H1 (cell line): ENCODE data around the gene PTPRE. TPM values are rescaled to one million over a fixed set of nuclear protein-coding genes. Genes with fewer than 3 reads are reported as not detected.
A peak's percentile ranks its signal among the peaks of the same experiment; 100 is the strongest.

Experiments used
- CTCF ChIA-PET: fragments of 300-600 bp; sonication (Branson Sonifier 250); formaldehyde crosslinking; loops from one replicate; lab custom pipeline; 2021; ENCODE audit not compliant: partially characterized antibody; lab: Charles Lee
- POLR2A ChIA-PET: fragments of 300-600 bp; sonication (Branson Sonifier 250); formaldehyde crosslinking; loops from one replicate; lab custom pipeline; 2021; ENCODE audit warnings: inconsistent platforms; ENCODE audit not compliant: partially characterized antibody; lab: Charles Lee
- DNase-seq, 2 experiments: peaks; one replicate each; pipeline versions ENCODE4 v3.0.0 to v3.0.0-alpha.2; 2010 to 2022; ENCODE audit warnings: low spot score in 2 of 2, low read depth in 1 of 2, mixed read lengths in 1 of 2
- FAIRE-seq: peaks from 2 replicates; lab custom pipeline; 2011; peaks lifted over from hg19 to GRCh38; lab: Jason Lieb, UNC
- H2AFZ ChIP-seq: 2 replicates; pipeline ENCODE4 v1.8.1; 2012; ENCODE audit warnings: low read length, inconsistent platforms
- H2AK5ac ChIP-seq: 2 replicates; pipeline ENCODE4 v1.6.1; 2013; ENCODE audit warnings: low read depth, low read length
- H2BK120ac ChIP-seq: replicated peaks from 2 replicates; pipeline ENCODE3; 2013; ENCODE audit warnings: low read depth, low read length, inconsistent platforms
- H2BK12ac ChIP-seq: 2 replicates; pipeline ENCODE4 v1.6.1; 2013; ENCODE audit warnings: low read depth, low read length
- H2BK15ac ChIP-seq: 2 replicates; pipeline ENCODE4 v1.6.1; 2013; ENCODE audit warnings: low read length
- H2BK20ac ChIP-seq: 2 replicates; pipeline ENCODE4 v1.6.1; 2013; ENCODE audit warnings: low read length
- H2BK5ac ChIP-seq: 2 replicates; pipeline ENCODE4 v1.6.1; 2013; ENCODE audit warnings: low read depth, low read length
- H3K14ac ChIP-seq: 2 replicates; pipeline ENCODE4 v1.6.1; 2013; ENCODE audit warnings: inconsistent platforms; ENCODE audit not compliant: insufficient read length
- H3K18ac ChIP-seq: 2 replicates; pipeline ENCODE4 v1.6.1; 2013; ENCODE audit warnings: low read length; ENCODE audit errors: extremely low read depth
- H3K23ac ChIP-seq: 2 replicates; pipeline ENCODE4 v1.6.1; 2013; ENCODE audit warnings: inconsistent platforms; ENCODE audit not compliant: insufficient read length
- H3K23me2 ChIP-seq: 2 replicates; pipeline ENCODE4 v1.6.1; 2013; ENCODE audit warnings: low read depth, low read length
- H3K27ac ChIP-seq: 2 replicates; pipeline ENCODE4 v1.6.1; 2011; ENCODE audit warnings: low read depth, low read length, inconsistent platforms
- H3K27me3 ChIP-seq, 4 experiments: replicated peaks in 1 of 4; 1 replicate in 1 of 4; 2 replicates in 3 of 4; pipeline versions ENCODE4 v1.6.1 to v1.8.1; 2011 to 2013; ENCODE audit warnings: low read length in 3 of 4, mild to moderate bottlenecking in 3 of 4, inconsistent platforms in 2 of 4, mixed read lengths in 2 of 4, moderate library complexity in 1 of 4; ENCODE audit not compliant: control insufficient read depth in 3 of 4, insufficient read depth in 3 of 4; ENCODE audit errors: extremely low read depth in 1 of 4
- H3K36me3 ChIP-seq, 4 experiments: 2 replicates each; pipeline versions ENCODE4 v1.6.1 to v1.8.1; 2011 to 2013; ENCODE audit warnings: mild to moderate bottlenecking in 4 of 4, low read length in 3 of 4, moderate library complexity in 2 of 4, control low read depth in 1 of 4, inconsistent platforms in 1 of 4; ENCODE audit not compliant: insufficient read depth in 4 of 4, control insufficient read depth in 2 of 4
- H3K4ac ChIP-seq: replicated peaks from 2 replicates; pipeline ENCODE3; 2013; ENCODE audit warnings: low read length, low read depth, mixed read lengths, inconsistent platforms; ENCODE audit not compliant: insufficient read length
- H3K4me1 ChIP-seq, 4 experiments: replicated peaks in 1 of 4; 1 replicate in 1 of 4; 2 replicates in 3 of 4; pipeline versions ENCODE4 v1.6.1 to v1.8.1; 2011 to 2013; ENCODE audit warnings: low read length in 3 of 4, inconsistent platforms in 2 of 4, mixed read lengths in 1 of 4; ENCODE audit not compliant: insufficient read depth in 4 of 4, control insufficient read depth in 3 of 4
- H3K4me2 ChIP-seq, 2 experiments: 2 replicates each; pipeline versions ENCODE4 v1.6.1 to v1.8.1; 2011 to 2013; ENCODE audit warnings: low read depth in 2 of 2, low read length in 2 of 2, control low read depth in 1 of 2, inconsistent platforms in 1 of 2, mild to moderate bottlenecking in 1 of 2; ENCODE audit not compliant: insufficient read depth in 1 of 2
- H3K4me3 ChIP-seq, 4 experiments: fragments of 200-600, 300-600 bp in 1 of 4; sonication (generic), shearing (Covaris generic), sonication (Bioruptor Twin) in 1 of 4; 2 replicates each; pipeline versions ENCODE4 v1.5.1 to v1.8.1; 2011 to 2016; ENCODE audit warnings: low read length in 4 of 4, low read depth in 3 of 4, control low read depth in 2 of 4, inconsistent platforms in 2 of 4, mild to moderate bottlenecking in 2 of 4, mixed read lengths in 1 of 4, moderate library complexity in 1 of 4; ENCODE audit not compliant: insufficient read depth in 2 of 4; ENCODE audit errors: extremely low read depth in 1 of 4
- H3K56ac ChIP-seq: replicated peaks from 2 replicates; pipeline ENCODE3; 2013; ENCODE audit warnings: low read depth, mild to moderate bottlenecking, mixed read lengths, low read length, inconsistent platforms; ENCODE audit not compliant: insufficient read length
- H3K79me1 ChIP-seq: 2 replicates; pipeline ENCODE4 v1.6.1; 2013; ENCODE audit warnings: low read depth, low read length, control low read depth
- H3K79me2 ChIP-seq, 2 experiments: 2 replicates each; pipeline versions ENCODE4 v1.6.1 to v1.8.1; 2012 to 2013; ENCODE audit warnings: low read length in 2 of 2, mild to moderate bottlenecking in 2 of 2, inconsistent platforms in 1 of 2; ENCODE audit not compliant: insufficient read depth in 2 of 2, control insufficient read depth in 1 of 2
- H3K9ac ChIP-seq, 4 experiments: replicated peaks in 1 of 4; 1 replicate in 1 of 4; 2 replicates in 3 of 4; pipeline versions ENCODE4 v1.6.1 to v1.8.1; 2011 to 2013; ENCODE audit warnings: low read depth in 3 of 4, low read length in 3 of 4, control low read depth in 2 of 4, mild to moderate bottlenecking in 2 of 4, moderate library complexity in 2 of 4, inconsistent platforms in 1 of 4; ENCODE audit errors: extremely low read depth in 1 of 4
- H3K9me3 ChIP-seq, 2 experiments: 2 replicates each; pipeline versions ENCODE4 v1.6.1 to v1.8.1; 2012 to 2013; ENCODE audit warnings: mild to moderate bottlenecking in 2 of 2, moderate library complexity in 2 of 2, control low read depth in 1 of 2, inconsistent platforms in 1 of 2, low read depth in 1 of 2, low read length in 1 of 2, mixed read lengths in 1 of 2; ENCODE audit not compliant: insufficient read depth in 2 of 2
- H4K20me1 ChIP-seq, 2 experiments: replicated peaks in 1 of 2; 2 replicates each; pipeline versions ENCODE3 to v1.8.1; 2011 to 2013; ENCODE audit warnings: inconsistent platforms in 2 of 2, low read length in 2 of 2, mild to moderate bottlenecking in 1 of 2; ENCODE audit not compliant: insufficient read depth in 2 of 2, control insufficient read depth in 1 of 2
- H4K5ac ChIP-seq: 2 replicates; pipeline ENCODE4 v1.6.1; 2013; ENCODE audit warnings: low read length, low read depth, mixed read lengths, inconsistent platforms; ENCODE audit not compliant: insufficient read length
- H4K8ac ChIP-seq: 2 replicates; pipeline ENCODE4 v1.8.0; 2013; ENCODE audit warnings: mild to moderate bottlenecking, moderate library complexity, low read length, inconsistent platforms; ENCODE audit not compliant: insufficient read depth; ENCODE audit errors: extremely low read depth
- H4K91ac ChIP-seq: replicated peaks from 2 replicates; pipeline ENCODE3; 2013; ENCODE audit warnings: low read length, mixed read lengths, inconsistent platforms; ENCODE audit not compliant: insufficient read length
- EP300 ChIP-seq, 2 experiments: IDR thresholded peaks; 1 replicate in 1 of 2; 2 replicates in 1 of 2; pipeline ENCODE4 v1.6.1; 2011 to 2012; ENCODE audit warnings: low read depth in 2 of 2, low read length in 2 of 2, mild to moderate bottlenecking in 2 of 2, borderline replicate concordance in 1 of 2, inconsistent platforms in 1 of 2, moderate library complexity in 1 of 2
- HDAC6 ChIP-seq: IDR thresholded peaks from one replicate; pipeline ENCODE4 v1.7.1; 2012; ENCODE audit warnings: low read depth, mild to moderate bottlenecking, inconsistent platforms, low read length, moderate library complexity
- MAFK ChIP-seq: IDR thresholded peaks from 2 replicates; pipeline ENCODE4 v1.6.1; 2012; ENCODE audit warnings: low read depth, mild to moderate bottlenecking, improper control_type of control experiment, low read length
- WGBS, 2 experiments: shearing (Covaris generic) in 1 of 2; methylation state at CpG; one replicate each; pipeline versions ENCODE4 v1.1.6 to v1.1.7; 2013 to 2015; ENCODE audit warnings: low lambda C conversion rate in 2 of 2, mixed read lengths in 2 of 2, inconsistent platforms in 1 of 2, low coverage in 1 of 2, missing lambda C conversion rate in 1 of 2; ENCODE audit not compliant: insufficient replicate concordance in 2 of 2, insufficient coverage in 1 of 2, insufficient read length in 1 of 2; ENCODE audit errors: extremely low coverage in 1 of 2, missing lambda C conversion rate in 1 of 2; 5-methylcytosine and 5-hydroxymethylcytosine counted together
- polyA plus RNA-seq, 7 experiments: library from polyadenylated mRNA; depleted of rRNA in 3 of 7; stranded (reverse) in 5 of 7; unstranded in 2 of 7; fragments of >200 nt in 5 of 7; fragments of 200-250 nt in 2 of 7; gene quantifications; 1 replicate in 5 of 7; 2 replicates in 1 of 7; 4 replicates in 1 of 7; pipeline versions ENCODE4 v1.2.1 to v1.2.3, GENCODE V29; 2011 to 2013; ENCODE audit warnings: missing spikeins in 2 of 7, mixed read lengths in 2 of 7
- total RNA-seq: library from RNA; stranded (reverse); fragmentation: NEBNext Ultra II Directional; extraction: Animal tissue kit (Norgen Biotek cat#: 25700); gene quantifications from 2 replicates; pipeline ENCODE4 v1.2.1, GENCODE V29; 2021

Gene PTPRE
- total and polyA plus RNA-seq, 2 of the 8 experiments (the other 6 are each of a cell fraction or from before 2014, with no cell fraction given): 0.33 to 0.54 TPM

DNA sequence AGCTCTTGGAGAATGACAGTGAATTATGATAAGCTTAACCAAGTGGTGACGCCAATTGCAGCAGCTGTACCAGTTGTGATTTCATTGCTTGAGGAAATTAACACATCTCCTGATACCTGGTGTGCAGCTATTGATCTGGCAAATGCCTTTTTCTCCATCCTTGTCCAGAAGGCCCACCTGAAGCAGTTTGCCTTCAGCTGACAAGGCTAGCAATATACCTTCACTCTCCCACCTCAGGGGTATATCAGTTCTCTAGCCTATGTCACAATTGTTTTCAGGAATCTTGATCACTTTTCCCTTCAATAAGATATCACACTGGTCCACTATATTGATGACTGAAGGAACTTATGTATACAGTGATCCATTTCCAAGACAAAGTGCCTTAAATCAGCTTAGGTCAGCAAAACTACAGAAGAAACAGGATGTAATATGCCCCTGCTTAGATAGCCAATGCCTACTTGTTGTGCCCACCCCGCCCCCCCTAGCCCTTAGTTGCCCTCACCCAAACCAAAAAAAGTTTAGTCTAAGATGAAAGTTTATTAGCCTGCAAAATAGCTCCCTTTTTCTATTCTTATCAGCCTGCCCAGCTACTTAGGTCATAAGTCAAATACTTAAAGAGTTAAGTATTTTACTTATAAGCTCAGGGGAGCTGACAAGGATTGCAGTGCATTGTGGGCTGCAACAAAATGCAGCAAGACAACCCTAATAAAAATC is 45.1 kb downstream of the PTPRE start:
- H3K18ac ChIP-seq: no peak overlapping the region
- no peak overlapping the region for H3K14ac ChIP-seq
- CTCF ChIA-PET: interaction anchor here (0.9 to 1.3 kb wide), 3 partner anchors 39 to 117 kb away, joined by 3 read pairs; no protein-coding TSS in a partner anchor
- H3K27ac ChIP-seq: no peak overlapping the region
- no peak overlapping the region for H2BK12ac ChIP-seq
- no peaks in the 10 kb centered on the region; a peak in 1 of 7 replicates for H3K27me3 ChIP-seq
- no peak overlapping the region for H2AK5ac ChIP-seq
- H3K23me2 ChIP-seq: no peaks in the 10 kb centered on the region
- H3K9me3 ChIP-seq: no peaks in the 10 kb centered on the region
- H4K20me1 ChIP-seq: no peaks in the 10 kb centered on the region
- no peak overlapping the region for H2BK20ac ChIP-seq
- H4K5ac ChIP-seq: no peak overlapping the region
- TF ChIP-seq MAFK: peak; percentile 45; the same call in 1 of the 2 replicates
- TF ChIP-seq HDAC6: no peak
- no peak for TF ChIP-seq EP300 (IDR thresholded peaks at IDR 0.05; ENCODE audit: borderline replicate concordance in 1 of 2, low read depth in 2 of 2, low read length in 2 of 2)
- no peak overlapping the region for H2BK120ac ChIP-seq
- no peak overlapping the region for H4K91ac ChIP-seq
- no peaks in the 10 kb centered on the region for H3K79me2 ChIP-seq
- no peak overlapping the region for H2BK5ac ChIP-seq
- FAIRE-seq (no peak), DNase-seq (no peak)
- no peaks in the 10 kb centered on the region for H3K36me3 ChIP-seq
- no peaks in the 10 kb centered on the region for H3K4me1 ChIP-seq
- H2BK15ac ChIP-seq: no peak overlapping the region
- no peaks in the 10 kb centered on the region for H3K79me1 ChIP-seq
- no peak overlapping the region for H2AFZ ChIP-seq
- no peak overlapping the region for H4K8ac ChIP-seq
- no peak overlapping the region for H3K4me2 ChIP-seq
- H3K4ac ChIP-seq: no peak overlapping the region
- POLR2A ChIA-PET: interaction anchor here (0.8 kb wide), 1 partner anchor 8 kb away, joined by 3 read pairs; no protein-coding TSS in a partner anchor
- no peak overlapping the region for H3K56ac ChIP-seq
- H3K9ac ChIP-seq: no peak overlapping the region
- no peak overlapping the region for H3K4me3 ChIP-seq
- H3K23ac ChIP-seq: no peak overlapping the region
- WGBS, 2 experiments: 82% methylated on average over 2 of the region's 2 CpGs; no CpG with 5 or more reads in 1 of the 2 experiments
